Measurements from ENCODE around the gene HOXB13.

HOXB13 gene

GRCh38 chr17:48728232-48729231, at the start of gene HOXB13:
HOXB13 (minus strand) TSS chr17:48728750; CDS start chr17:48728593, 157 bp downstream.
- no peak for DNase-seq (ENCODE audit: low read depth, low spot score)

GRCh38 chr17:48776602-48777001, 48.1 kb upstream of the HOXB13 start:
- DNase-seq (ENCODE audit: low read depth, low spot score) = no peak

DNA sequence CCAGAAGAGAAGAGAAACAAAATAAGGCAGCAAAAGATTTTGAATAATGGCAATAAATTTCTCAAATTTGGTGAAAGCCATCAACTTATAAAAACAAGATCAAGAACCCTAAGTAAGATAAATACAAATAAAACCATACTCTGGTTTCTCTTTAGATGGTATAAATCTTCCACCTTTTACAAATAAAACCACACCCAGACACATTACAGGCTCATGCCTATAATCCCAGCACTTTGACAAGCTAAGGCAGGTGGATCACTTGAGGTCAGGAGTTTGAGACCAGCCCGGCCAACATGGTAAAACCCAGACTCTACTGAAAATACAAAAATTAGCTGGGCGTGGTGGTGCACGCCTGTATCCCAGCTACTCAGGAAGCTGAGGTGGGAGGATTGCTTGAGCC, 44.7 kb upstream of the HOXB13 start:
- DNase-seq (ENCODE audit: low read depth, low spot score) = no peak

GRCh38 chr17:48770954-48771353, 42.4 kb upstream of the HOXB13 start:
- DNase-seq (ENCODE audit: low read depth, low spot score) = no peak

DNA sequence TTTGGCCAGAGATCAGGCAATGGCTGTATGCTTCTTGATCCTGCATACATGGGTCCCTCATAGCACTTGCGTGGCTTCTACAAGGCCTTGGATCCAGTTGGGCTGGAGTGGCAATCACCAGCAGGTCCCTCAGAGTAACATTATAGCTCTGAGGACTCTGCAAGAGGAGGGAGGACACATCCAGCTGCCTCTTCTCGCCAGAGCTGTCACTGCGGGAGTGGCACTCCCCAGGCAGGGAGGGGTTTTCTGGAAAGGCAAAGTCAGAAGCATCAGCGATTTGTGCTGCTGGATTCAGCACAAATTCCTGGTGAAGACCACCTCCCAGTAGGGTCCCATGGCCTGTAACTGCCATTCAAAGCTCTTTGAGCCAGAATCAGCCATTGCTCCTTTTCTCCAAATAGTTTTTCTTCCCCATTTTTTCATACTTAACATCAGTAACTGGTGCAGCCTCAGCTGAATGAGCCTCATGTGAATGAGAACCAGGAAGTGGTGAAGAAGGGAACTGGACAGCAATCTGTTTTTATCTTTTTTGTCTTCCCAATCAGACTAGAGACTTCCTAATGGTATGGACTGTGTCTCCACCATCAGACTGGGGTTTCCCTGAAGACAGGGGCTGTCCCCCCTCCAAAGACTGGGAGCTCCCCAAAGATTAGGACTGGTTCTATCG, 40.6 kb upstream of the HOXB13 start:
- no peak for DNase-seq (ENCODE audit: low read depth, low spot score)

DNA sequence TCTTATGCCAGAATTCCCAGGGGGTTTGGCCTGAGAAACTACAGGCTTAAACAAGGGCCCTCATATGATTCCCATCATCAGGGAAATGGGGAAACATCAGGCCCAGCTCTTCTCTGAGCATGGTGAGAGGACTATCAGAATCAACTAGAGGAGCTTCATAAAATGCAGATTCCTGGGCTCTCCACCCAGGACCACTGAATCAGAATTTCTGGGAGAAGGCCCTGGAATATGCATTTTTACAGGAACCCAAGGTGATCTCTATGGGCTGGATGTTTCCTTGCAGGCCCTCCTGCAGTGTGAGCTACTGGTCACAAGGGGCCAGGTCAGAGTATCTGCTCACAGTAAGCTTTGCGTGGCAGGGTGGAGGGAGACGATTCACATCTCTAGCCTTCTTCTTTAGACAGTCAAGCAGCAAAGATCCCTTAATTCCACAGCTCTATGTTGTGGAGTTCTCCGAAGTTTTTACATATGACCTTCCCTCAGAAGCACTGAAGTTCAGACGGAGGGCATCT, 38.8 kb upstream of the HOXB13 start:
- DNase-seq (ENCODE audit: low read depth, low spot score) = no peak

DNA sequence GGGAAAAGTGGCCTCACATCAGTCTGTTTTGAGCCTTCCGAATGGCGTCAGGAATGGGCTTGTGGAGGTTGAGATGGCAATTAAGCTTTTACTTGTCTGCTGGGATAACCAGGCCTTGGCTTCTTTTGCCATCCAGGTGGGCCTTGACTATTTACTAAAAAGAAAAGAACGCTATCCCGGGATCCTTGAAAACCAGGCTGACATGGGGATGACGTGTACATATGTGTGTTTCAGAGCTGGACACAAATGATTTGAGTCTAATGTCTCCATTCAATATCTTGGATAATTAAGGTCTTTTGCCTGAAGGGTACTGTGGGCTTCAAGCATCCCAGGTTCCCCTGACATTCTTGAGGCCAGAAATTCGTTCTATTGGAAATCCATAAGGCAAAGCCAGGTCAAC, 32.6 kb upstream of the HOXB13 start:
- no peak for DNase-seq (ENCODE audit: low read depth, low spot score)

DNA sequence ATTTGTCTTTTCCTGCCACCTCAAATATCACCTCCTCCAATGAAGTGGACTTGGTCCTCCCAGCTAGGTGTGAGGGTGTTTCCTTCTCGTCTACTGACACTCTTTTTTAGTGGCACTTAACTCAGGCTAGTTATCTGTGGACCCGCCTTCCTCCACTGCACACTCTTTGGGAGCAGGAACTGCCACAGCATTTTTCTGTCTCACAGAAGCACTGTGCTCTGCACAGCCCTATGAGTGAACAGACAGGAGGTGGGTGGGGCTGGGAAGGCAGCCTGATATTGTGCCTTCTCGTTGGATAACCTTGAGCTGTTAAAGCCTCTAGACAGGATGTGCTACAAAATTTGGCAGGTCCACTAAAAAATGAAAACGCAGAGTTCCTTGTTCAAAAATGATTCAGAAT, 31.9 kb upstream of the HOXB13 start:
- DNase-seq (ENCODE audit: low read depth, low spot score) = no peak

DNA sequence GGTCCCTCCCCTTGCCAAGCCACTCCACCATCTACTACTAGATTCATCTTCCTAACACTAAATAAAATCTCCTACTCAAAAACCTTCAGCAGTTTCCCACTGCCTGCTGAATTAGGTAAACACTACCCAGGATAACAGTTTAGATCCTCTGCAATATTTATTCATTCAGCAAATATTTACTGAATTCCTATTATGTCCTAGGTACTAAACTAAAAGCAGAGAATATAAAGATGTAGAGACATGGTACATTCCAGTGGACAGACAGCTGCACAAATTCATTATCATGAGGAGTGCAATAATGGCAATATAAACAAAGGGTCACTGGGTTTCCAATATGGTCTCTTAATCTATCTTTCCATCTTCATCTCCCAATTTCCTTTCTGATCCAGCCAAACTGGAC, 30.7 kb upstream of the HOXB13 start:
- DNase-seq (ENCODE audit: low read depth, low spot score) = no peak

- no peak for DNase-seq (ENCODE audit: low read depth, low spot score)
Observed at GRCh38 chr17:48757524-48757961, 29.0 kb upstream of the HOXB13 start.

GRCh38 chr17:48756830-48757251, 28.3 kb upstream of the HOXB13 start:
- DNase-seq (ENCODE audit: low read depth, low spot score) = no peak

DNA sequence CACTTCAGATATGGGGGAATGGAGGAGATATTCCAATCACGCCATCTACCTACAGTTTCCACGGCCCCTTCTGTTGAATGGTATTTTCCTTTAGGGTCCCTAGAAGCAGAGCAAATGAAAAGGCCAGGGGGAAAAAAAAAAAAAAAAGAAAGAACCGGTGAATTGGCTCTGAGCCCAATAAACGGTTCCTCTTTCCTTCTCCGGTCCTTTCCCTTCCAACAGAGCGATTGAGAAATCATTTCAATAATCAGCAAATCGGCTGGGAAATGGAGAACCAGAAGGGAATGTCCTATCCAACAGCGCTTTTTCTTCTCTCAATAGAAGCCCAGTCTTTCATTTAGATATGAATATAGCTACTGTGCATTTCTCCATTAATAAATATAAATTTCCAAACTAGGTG, 26.8 kb upstream of the HOXB13 start:
- DNase-seq (ENCODE audit: low read depth, low spot score) = no peak

DNA sequence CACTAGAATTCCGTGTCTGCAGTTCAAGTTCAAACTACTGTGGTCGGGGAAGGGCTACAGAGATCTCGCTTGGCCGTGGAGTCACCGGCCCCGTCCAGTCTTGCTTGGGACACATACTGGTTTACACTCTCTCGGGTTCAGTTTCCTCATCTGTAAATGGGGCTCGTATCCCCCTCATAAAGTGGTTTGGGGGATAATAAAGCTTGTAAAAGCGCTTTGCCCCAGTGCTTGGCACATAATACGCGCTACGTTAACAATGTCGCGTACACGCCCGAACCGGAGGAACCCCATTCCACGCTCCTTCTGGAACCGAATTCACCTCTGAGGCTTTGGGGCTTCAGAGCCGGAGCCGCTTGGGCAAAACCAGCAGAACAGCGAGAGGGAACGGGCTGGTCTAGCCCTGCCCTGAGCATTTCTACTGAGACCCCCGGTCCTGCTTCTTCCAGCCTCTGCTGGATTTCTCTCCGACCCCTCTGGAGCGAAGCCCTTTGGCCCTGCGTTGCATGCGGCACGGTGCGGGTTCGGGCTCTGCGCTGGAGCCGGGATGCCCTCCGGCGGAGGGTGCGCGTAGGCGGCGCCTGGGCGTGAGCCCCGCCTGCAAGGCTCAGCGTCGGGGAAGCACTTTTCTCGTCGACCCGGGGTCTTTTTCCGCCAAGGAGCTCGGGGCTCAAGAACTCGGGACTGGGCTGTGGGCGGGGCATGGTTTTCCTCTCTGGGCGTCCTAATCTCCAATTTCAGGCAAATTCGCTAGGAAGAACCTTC, 26.1 kb upstream of the HOXB13 start:
- no peak for DNase-seq (ENCODE audit: low read depth, low spot score)

DNA sequence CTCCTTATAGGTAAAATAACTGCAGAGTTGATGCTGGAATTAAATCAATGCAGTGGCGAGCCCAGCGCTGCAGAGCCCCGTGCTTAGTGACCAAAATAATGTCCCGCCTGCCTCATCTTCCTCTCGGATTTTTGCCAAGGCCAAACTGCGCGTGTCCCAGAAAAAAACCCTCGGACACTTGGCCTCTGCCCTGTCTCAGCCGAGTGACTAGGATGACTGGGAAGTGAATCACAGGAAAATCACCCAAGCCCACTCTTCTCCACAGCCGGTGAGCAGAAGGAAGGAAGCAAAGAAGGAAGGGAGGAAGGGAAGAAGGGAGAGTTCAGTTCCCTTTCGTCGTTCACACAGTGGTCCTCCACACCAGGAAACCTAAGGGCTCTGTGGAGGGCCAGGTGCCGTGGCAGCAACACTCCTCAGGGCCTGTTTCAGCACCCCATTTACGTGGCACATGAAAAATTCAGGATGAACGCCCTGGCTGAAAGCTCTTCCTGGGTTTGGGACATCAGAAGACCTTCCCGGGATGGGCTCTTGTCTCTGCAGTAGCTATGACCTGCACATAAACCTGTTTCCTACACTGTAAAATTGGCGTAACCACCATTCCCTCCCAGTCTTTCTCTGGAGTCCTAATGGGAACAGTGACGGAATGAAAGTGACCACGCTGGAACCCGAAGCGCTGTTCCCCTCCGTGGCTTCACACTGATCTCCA, 25.4 kb upstream of the HOXB13 start:
- no peak for DNase-seq (ENCODE audit: low read depth, low spot score)

DNA sequence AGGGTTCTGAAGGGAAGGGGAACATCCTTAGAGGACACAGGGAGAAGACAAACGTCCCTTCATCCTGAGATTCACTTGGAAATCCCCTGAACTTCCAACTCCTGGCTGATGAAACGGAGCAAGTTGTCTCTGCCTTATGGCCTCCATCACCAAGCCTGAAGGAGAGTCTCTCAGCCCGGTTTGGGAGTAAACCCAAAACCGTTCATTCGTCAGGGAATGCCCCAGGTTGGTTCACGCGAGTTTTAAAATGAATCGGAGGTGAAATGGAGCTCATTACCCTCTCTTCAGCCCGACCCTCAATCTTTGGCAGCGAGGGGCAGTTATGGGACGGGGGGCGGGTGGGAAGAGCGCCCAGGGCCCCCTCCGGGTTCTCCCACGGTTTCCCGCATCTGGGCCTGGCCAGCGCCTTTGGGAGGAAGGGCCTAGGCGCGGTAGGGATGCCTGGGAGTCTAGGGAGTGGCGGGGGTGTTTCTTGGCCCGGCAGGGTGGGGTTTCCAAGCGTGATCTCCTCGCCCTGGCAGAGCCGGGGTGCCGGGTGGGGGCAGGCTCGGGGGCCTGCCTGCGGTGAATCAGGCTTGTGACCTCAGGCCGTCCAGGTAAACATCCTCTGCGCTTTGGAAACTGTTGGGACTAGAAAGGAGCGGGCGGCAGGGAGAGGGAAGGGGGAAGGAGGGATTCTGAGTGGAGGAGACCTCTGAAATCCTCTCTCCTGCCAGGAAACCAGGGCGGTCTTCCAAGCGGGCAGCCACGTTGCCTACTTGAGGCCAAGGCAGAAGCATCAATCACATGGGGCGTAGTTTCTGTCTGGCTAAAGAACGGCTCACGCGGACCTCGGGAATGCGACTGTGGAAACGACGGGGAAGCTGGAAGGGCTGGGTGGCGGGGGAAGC, 24.1 kb upstream of the HOXB13 start:
- DNase-seq (ENCODE audit: low read depth, low spot score) = no peak

GRCh38 chr17:48751733-48752398, 23.3 kb upstream of the HOXB13 start:
- DNase-seq (ENCODE audit: low read depth, low spot score) = no peak

DNA sequence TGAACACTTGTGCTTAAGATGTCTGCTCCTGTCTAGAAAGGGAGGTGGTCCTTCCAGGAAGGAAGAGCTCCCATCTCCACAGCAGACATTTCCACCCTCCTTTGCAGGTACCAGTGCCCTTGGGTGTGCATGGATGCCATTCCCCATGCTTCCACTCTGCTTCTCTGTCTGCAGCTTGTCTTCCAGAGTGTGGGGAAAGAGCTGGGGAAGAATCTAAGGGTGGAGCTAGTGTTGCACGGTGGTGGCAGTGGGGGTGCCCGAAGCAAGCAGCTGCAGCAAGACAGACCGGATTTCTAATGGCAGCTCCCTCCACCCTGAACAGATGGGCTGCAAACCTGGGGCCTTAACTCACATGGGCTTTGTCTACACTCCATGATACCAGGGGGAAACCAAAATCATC, 22.6 kb upstream of the HOXB13 start:
- DNase-seq (ENCODE audit: low read depth, low spot score) = no peak

GRCh38 chr17:48749621-48750553, 21.3 kb upstream of the HOXB13 start:
- no peak for DNase-seq (ENCODE audit: low read depth, low spot score)
